Naive thymus-derived CD4-positive, alpha-beta T cell (primary cell): ENCODE measurements around the gene ADGRL1. TPM values are rescaled to one million over a fixed set of nuclear protein-coding genes. Genes with fewer than 3 reads are reported as not detected.
"Not testable (repeated sequence)": the region's sequence is repeated elsewhere in the genome, so short reads cannot be mapped to it uniquely, and the experiment has no call there.

Experiments
- ATAC-seq: fragments of 150-1000 bp; cut with Tn5 transposase; 2 replicates; pipeline ENCODE4 v1.10.0; 2021; ENCODE audit warnings: mild to moderate bottlenecking, moderate library complexity
- CTCF ChIA-PET: fragments of 350-600 bp; sonication (Branson Sonifier 250); formaldehyde crosslinking; loops from one replicate; lab custom pipeline; 2021; ENCODE audit warnings: antibody characterized with exemption; lab: Charles Lee
- POLR2A ChIA-PET: fragments of 350-600 bp; sonication (Branson Sonifier 250); formaldehyde crosslinking; loops from one replicate; lab custom pipeline; 2021; ENCODE audit warnings: antibody characterized with exemption, inconsistent platforms; lab: Charles Lee
- DNase-seq, 9 donors: peaks; one replicate each; pipeline versions ENCODE4 v3.0.0 to v3.0.0-alpha.2; 2020 to 2022; ENCODE audit warnings: mixed read lengths in 1 of 9
- H3K27ac ChIP-seq: one replicate; pipeline ENCODE4 v1.7.0; 2013; ENCODE audit warnings: mild to moderate bottlenecking, low read depth, low read length, moderate library complexity
- H3K27me3 ChIP-seq, 2 donors: one replicate each; pipeline ENCODE4 v1.7.0; 2013; ENCODE audit warnings: low read length in 2 of 2, mild to moderate bottlenecking in 2 of 2, moderate library complexity in 2 of 2; ENCODE audit not compliant: control insufficient read depth in 2 of 2, insufficient read depth in 2 of 2
- H3K36me3 ChIP-seq, 3 experiments: 1 replicate in 2 of 3; 2 replicates in 1 of 3; pipeline ENCODE4 v1.7.0; 2013; ENCODE audit warnings: low read length in 3 of 3, mild to moderate bottlenecking in 3 of 3, moderate library complexity in 1 of 3; ENCODE audit not compliant: insufficient read depth in 3 of 3, control insufficient read depth in 2 of 3
- H3K4me1 ChIP-seq, 2 donors: one replicate each; pipeline ENCODE4 v1.7.0; 2013; ENCODE audit warnings: low read length in 2 of 2, mild to moderate bottlenecking in 2 of 2, moderate library complexity in 1 of 2; ENCODE audit not compliant: control insufficient read depth in 2 of 2, insufficient read depth in 2 of 2
- H3K4me3 ChIP-seq: 2 replicates; pipeline ENCODE4 v1.7.0; 2013; ENCODE audit warnings: mild to moderate bottlenecking, low read length
- H3K9me3 ChIP-seq, 3 experiments: 1 replicate in 2 of 3; 2 replicates in 1 of 3; pipeline ENCODE4 v1.7.0; 2013; ENCODE audit warnings: low read length in 3 of 3; ENCODE audit not compliant: control insufficient read depth in 2 of 3
- H3K27ac Mint-ChIP-seq, 9 donors: one replicate each; pipeline ENCODE4 v1.8.0; 2020 to 2022; ENCODE audit warnings: mixed read lengths in 9 of 9, mild to moderate bottlenecking in 8 of 9, moderate library complexity in 5 of 9, inconsistent platforms in 2 of 9
- H3K27me3 Mint-ChIP-seq, 5 donors: one replicate each; pipeline ENCODE4 v1.8.0; 2021 to 2022; ENCODE audit warnings: mixed read lengths in 5 of 5, mild to moderate bottlenecking in 1 of 5
- H3K36me3 Mint-ChIP-seq, 5 donors: one replicate each; pipeline ENCODE4 v1.8.0; 2020 to 2022; ENCODE audit warnings: mixed read lengths in 5 of 5, mild to moderate bottlenecking in 3 of 5, inconsistent platforms in 1 of 5
- H3K4me1 Mint-ChIP-seq, 7 donors: one replicate each; pipeline ENCODE4 v1.8.0; 2020 to 2022; ENCODE audit warnings: mixed read lengths in 7 of 7, mild to moderate bottlenecking in 3 of 7, inconsistent platforms in 1 of 7
- H3K4me3 Mint-ChIP-seq, 10 donors: one replicate each; pipeline ENCODE4 v1.8.0; 2020 to 2022; ENCODE audit warnings: mild to moderate bottlenecking in 10 of 10, mixed read lengths in 10 of 10, moderate library complexity in 6 of 10, inconsistent platforms in 2 of 10
- H3K9me3 Mint-ChIP-seq, 11 donors: one replicate each; pipeline ENCODE4 v1.8.0; 2020 to 2022; ENCODE audit warnings: mixed read lengths in 11 of 11, mild to moderate bottlenecking in 4 of 11, inconsistent platforms in 1 of 11, moderate library complexity in 1 of 11
- intact Hi-C, 2 donors: fragments of 100-400 bp; cut with micrococcal nuclease; formaldehyde crosslinking; loops; one replicate each; pipeline ENCODE4 v1.15.1; 2023
- polyA plus RNA-seq, 2 donors: library from polyadenylated mRNA; unstranded; fragments of 300-500 nt; fragmentation: Illumina TruSeq; gene quantifications; one replicate each; pipeline ENCODE4 v1.2.3, GENCODE V29; 2021
- total RNA-seq, 6 experiments: library from RNA in 5 of 6; stranded (reverse) in 5 of 6; gene quantifications; 1 replicate in 5 of 6; 2 replicates in 1 of 6; pipeline ENCODE4 v1.2.3 and lab custom pipeline; 2021 to 2026

ADGRL1 gene
- total and polyA plus RNA-seq, 7 experiments from 2014 or later = 0.72 to 39.4 (median 31.1) TPM

DNA sequence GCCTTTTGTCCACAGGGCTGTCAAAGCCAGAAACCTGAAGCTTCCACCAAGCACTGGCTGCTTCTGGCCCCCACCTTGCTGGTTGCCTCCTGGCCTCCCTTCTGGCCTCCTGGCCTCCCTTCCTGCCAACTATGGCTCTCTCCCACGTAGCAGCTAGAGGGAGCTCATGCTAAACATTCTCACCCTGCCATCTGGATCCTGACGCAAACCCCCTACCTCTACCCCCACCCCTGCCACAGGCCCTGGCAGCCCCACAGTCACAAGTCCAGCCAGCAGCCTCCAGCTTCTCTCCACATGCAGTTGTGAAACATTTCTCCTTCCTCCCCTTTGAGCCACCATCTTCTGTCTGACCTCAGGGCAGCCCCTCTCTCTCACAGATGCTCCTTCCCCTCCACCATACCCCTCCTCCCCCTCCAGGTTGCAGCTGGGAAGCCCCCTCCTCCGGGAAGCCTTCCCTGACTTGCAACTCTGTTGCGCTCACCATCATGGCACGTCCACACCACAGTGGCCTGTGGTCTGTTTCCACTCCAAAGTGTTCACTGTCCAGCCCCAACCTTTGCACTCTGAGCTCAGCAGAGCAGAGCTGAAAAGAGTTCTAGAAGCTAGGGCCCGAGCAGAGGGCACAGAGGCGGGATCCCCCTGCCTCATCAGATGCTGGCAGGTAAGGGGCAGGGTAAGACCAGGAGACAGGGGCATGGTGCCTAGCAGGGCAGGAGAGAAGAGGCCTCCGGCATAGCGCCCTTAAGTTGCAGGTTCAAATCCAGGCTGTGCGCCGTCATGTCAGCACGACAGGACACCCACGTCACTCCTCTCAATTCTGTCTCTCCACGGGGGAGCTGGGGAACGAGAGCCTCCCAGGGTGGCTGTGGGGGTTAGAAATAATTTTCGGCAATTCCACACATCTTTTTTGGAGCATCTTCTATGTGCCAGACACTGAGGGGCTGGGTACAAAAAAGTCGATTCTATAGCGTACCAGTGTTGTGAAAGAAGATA, 7.3 kb downstream of the ADGRL1 start:
- Mint-ChIP-seq H3K4me1 (peaks cover 19 to 45% (median 34%) of the 10 kb centered on the region in 7 donors), H3K4me3 (no peak overlapping the region), H3K36me3 (peaks cover 0 to 4% (median 0%) of the 10 kb centered on the region in 5 donors), H3K27ac (no peak overlapping the region), H3K9me3 (peaks cover 0 to 2% (median 0%) of the 10 kb centered on the region in 11 donors), H3K27me3 (peaks cover 0 to 11% (median 0%) of the 10 kb centered on the region in 5 donors)
- no peak overlapping the region for H3K27ac ChIP-seq
- ChIA-PET POLR2A (no interaction called here), CTCF (interaction anchor here (0.6 to 3.3 kb wide), 3 partner anchors 54 to 150 kb away, joined by 3 to 21 read pairs (median 3); no protein-coding TSS in a partner anchor)
- no peak for ATAC-seq
- H3K27me3 ChIP-seq = no peaks in the 10 kb centered on the region
- H3K4me3 ChIP-seq = no peak overlapping the region
- peaks cover 0 to 4% of the 10 kb centered on the region in 2 donors for H3K4me1 ChIP-seq
- intact Hi-C loops = loop anchor here (5.0 to 10.0 kb wide), 3 partner anchors 51 to 89 kb away; no protein-coding TSS in a partner anchor
- H3K36me3 ChIP-seq = no peaks in the 10 kb centered on the region
- no peaks in the 10 kb centered on the region for H3K9me3 ChIP-seq
- DNase-seq = no peak

DNA sequence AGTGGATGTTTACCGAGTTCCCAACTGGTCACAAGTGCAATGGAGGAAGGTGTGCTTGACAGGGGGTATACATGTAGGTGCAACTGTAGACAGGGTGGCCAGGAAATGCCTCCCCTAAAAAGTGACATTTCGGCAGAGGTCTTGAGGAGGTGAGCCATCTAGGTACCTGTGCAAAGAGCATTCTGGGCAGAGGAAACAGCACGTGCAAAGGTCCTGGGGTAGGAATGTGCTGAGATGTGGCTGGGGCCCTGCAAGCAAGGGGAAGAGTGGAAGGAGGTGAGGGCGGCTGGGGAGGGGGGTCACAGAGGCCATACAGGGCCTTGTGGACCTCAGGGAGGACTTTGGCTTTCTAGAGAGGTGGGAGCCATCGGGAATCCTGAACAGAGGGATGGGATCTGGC, 8.1 kb downstream of the ADGRL1 start:
- ChIA-PET CTCF (interaction anchor here (0.7 to 3.3 kb wide), 2 partner anchors 53 to 150 kb away, joined by 3 to 21 read pairs; no protein-coding TSS in a partner anchor), POLR2A (no interaction called here)
- no peaks in the 10 kb centered on the region for H3K9me3 ChIP-seq
- H3K4me1 ChIP-seq = peaks cover 0 to 4% of the 10 kb centered on the region in 2 donors
- no peaks in the 10 kb centered on the region for H3K27me3 ChIP-seq
- H3K4me3 Mint-ChIP-seq = no peak overlapping the region
- no peaks in the 10 kb centered on the region for H3K36me3 ChIP-seq
- peaks cover 0 to 10% (median 0%) of the 10 kb centered on the region in 5 donors for H3K27me3 Mint-ChIP-seq
- peaks cover 0 to 4% (median 0%) of the 10 kb centered on the region in 5 donors for H3K36me3 Mint-ChIP-seq
- no peak overlapping the region for H3K4me3 ChIP-seq
- peaks cover 19 to 38% (median 29%) of the 10 kb centered on the region in 7 donors for H3K4me1 Mint-ChIP-seq
- H3K27ac Mint-ChIP-seq = peak overlapping the region in 1 of 9 donors; percentile 4
- intact Hi-C loops = loop anchor here (2.0 to 10.0 kb wide), 4 partner anchors 49 to 89 kb away; no protein-coding TSS in a partner anchor
- no peak for ATAC-seq
- no peak for DNase-seq
- peaks cover 0 to 2% (median 0%) of the 10 kb centered on the region in 11 donors for H3K9me3 Mint-ChIP-seq
- H3K27ac ChIP-seq = no peak overlapping the region

DNA sequence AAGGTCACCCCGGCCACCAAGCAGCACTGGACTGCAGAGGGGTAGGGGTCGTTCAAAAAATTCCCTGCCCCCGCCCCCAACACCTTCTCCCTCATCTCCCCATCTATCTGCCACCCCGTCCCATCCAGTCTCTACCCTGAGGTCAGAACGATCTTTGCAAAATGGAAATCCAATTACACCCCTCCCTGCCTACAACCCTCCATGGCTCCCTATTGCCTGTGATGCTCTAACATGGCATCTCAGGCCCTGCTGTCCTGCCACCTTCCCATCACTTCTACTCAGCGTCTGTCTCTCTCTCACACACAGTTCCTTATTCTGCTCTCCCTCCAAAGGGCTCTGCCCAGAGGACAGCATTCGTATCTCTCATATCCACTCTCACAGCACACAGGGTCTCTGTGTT, 8.7 kb downstream of the ADGRL1 start:
- H3K36me3 ChIP-seq, H3K27me3 Mint-ChIP-seq, H3K4me3 ChIP-seq, H3K9me3 ChIP-seq, ATAC-seq, DNase-seq, H3K4me1 ChIP-seq, H3K36me3 Mint-ChIP-seq, H3K27me3 ChIP-seq, H3K9me3 Mint-ChIP-seq, H3K27ac ChIP-seq, H3K4me3 Mint-ChIP-seq: not testable (repeated sequence)
- intact Hi-C loops = loop anchor here (2.0 to 10.0 kb wide), 4 partner anchors 48 to 90 kb away; no protein-coding TSS in a partner anchor
- peaks cover 19 to 36% (median 28%) of the 10 kb centered on the region in 7 donors for H3K4me1 Mint-ChIP-seq
- H3K27ac Mint-ChIP-seq = peak overlapping the region in 2 of 9 donors; percentile 4 to 12
- ChIA-PET POLR2A (interaction anchor here (0.9 kb wide), 1 partner anchor 184 kb away, joined by 3 read pairs; the partner anchor contains the start of gene ADGRE5), CTCF (interaction anchor here (3.3 kb wide), 1 partner anchor 151 kb away, joined by 21 read pairs; no protein-coding TSS in a partner anchor)

DNA sequence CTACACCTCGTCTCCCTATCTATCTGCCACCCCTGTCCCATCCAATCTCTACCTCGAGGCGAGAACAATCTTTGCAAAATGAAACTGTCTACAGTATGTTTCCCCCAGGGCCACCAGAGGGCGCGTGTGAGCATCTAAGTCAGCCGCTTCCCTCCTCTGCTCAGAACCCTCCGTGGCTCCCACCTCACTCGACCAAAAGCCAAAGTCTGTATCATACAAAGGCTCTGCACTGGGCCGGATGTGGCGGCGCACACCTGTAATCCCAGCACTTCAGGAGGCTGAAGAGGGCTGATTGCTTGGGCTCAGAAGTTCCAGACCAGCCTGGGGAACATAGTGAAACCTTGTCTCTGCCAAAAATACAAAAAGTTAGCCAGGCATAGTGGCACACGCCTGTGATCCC, 9.9 kb downstream of the ADGRL1 start:
- not testable (repeated sequence) for H3K4me1 ChIP-seq, H3K9me3 ChIP-seq, H3K27me3 ChIP-seq, H3K36me3 ChIP-seq, H3K27me3 Mint-ChIP-seq, H3K9me3 Mint-ChIP-seq, H3K4me3 ChIP-seq, H3K36me3 Mint-ChIP-seq, H3K27ac ChIP-seq
- Mint-ChIP-seq H3K4me1 (peaks cover 23 to 41% (median 31%) of the 10 kb centered on the region in 7 donors), H3K27ac (peak overlapping the region in 8 of 9 donors; percentile 3 to 78 (median 16)), H3K4me3 (peak overlapping the region in 8 of 10 donors; percentile 1 to 68 (median 20))
- ATAC-seq (peak; percentile 88), DNase-seq (peak; percentile 58 to 76 (median 72))
- ChIA-PET CTCF (interaction anchor here (0.8 to 1.6 kb wide), 2 partner anchors 60 to 152 kb away, joined by 3 to 4 read pairs; partner anchors contain the start of gene ASF1B), POLR2A (interaction anchor here (0.9 to 1.3 kb wide), 2 partner anchors 43 to 185 kb away, joined by 3 read pairs; partner anchors contain the start of gene ADGRE5)
- intact Hi-C loops = loop anchor here (1.0 to 10.0 kb wide), 8 partner anchors 47 to 316 kb away; no protein-coding TSS in a partner anchor

DNA sequence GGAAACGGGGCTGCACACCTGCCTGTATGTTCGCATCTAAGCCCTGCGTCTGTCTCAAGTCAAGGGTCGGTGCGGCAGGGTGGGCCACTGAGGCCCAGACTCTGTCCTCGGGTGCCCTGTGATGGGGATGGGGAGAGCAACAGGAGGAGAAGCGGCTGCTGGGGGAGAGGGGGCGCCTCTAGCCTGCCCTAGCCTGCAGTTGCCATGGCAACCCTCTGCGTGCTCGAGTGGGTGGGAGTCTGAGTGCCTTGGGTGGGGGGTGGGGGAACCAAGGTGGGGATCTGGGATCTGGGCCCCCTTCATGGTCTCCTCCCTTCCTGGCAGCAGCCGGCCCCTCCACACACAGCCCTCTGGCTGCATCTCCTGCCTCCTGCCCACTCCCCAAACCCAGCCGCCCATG, 10.8 kb downstream of the ADGRL1 start:
- not testable (repeated sequence) for ATAC-seq, DNase-seq, H3K27ac ChIP-seq, H3K27me3 ChIP-seq, H3K36me3 ChIP-seq, H3K36me3 Mint-ChIP-seq, H3K4me3 Mint-ChIP-seq, H3K27me3 Mint-ChIP-seq, H3K4me1 ChIP-seq, H3K4me3 ChIP-seq, H3K9me3 ChIP-seq, H3K27ac Mint-ChIP-seq, H3K9me3 Mint-ChIP-seq
- POLR2A ChIA-PET = interaction anchor here (0.7 kb wide), 1 partner anchor 53 kb away, joined by 5 read pairs; no protein-coding TSS in a partner anchor
- intact Hi-C loops = loop anchor here (5.0 to 10.0 kb wide), 3 partner anchors 48 to 92 kb away; no protein-coding TSS in a partner anchor
- peaks cover 27 to 39% (median 31%) of the 10 kb centered on the region in 7 donors for H3K4me1 Mint-ChIP-seq
- CTCF ChIA-PET = interaction anchor here (0.6 to 1.6 kb wide), 2 partner anchors 54 to 153 kb away, joined by 3 to 4 read pairs; no protein-coding TSS in a partner anchor

DNA sequence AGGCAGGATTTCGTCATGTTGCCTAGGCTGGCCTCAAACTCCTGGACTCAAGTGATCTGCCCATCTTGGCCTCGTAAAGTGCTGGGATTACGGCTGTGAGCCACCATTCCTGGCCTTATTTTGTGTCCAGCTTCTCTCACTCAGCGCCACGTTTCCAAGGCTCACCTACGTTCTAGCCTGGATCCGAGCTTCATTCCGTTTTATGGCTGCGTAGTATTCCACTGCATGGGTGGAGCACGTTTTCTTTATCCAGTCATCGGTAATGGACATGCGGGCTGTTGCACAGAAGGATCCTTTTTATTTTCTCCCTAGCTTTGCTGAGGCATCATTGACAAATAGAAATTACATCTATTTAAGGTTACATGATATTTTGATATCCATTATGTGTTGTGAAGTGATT, 16.6 kb downstream of the ADGRL1 start:
- no peaks in the 10 kb centered on the region for H3K4me1 ChIP-seq
- H3K27ac ChIP-seq = no peak overlapping the region
- ChIA-PET POLR2A (no interaction called here), CTCF (interaction anchor here (0.7 kb wide), 1 partner anchor 21 kb away, joined by 3 read pairs; no protein-coding TSS in a partner anchor)
- no peaks in the 10 kb centered on the region for H3K36me3 Mint-ChIP-seq
- no peaks in the 10 kb centered on the region for H3K27me3 Mint-ChIP-seq
- no peaks in the 10 kb centered on the region for H3K27me3 ChIP-seq
- H3K4me3 ChIP-seq = no peak overlapping the region
- DNase-seq (no peak), ATAC-seq (no peak)
- intact Hi-C loops = no loop called here
- H3K36me3 ChIP-seq = no peaks in the 10 kb centered on the region
- no peak overlapping the region for H3K4me3 Mint-ChIP-seq
- H3K9me3 Mint-ChIP-seq = no peaks in the 10 kb centered on the region
- H3K4me1 Mint-ChIP-seq = peaks cover 12 to 26% (median 17%) of the 10 kb centered on the region in 7 donors
- H3K9me3 ChIP-seq = no peaks in the 10 kb centered on the region
- H3K27ac Mint-ChIP-seq = no peak overlapping the region
